ENCODE results near the gene CH25H.

The CH25H gene

GRCh38 chr10:89241026-89241425, 33.9 kb upstream of the CH25H start:
- no peak for DNase-seq (ENCODE audit: low read depth)
- no peak for TF ChIP-seq CTCF (IDR thresholded peaks at IDR 0.05; ENCODE audit: control insufficient read depth, insufficient read depth, low read depth, low read length, missing control alignments)
- H3K4me3 ChIP-seq (ENCODE audit: control insufficient read depth, low read depth, low read length) = no peak overlapping the region

- no peak for TF ChIP-seq CTCF (IDR thresholded peaks at IDR 0.05; ENCODE audit: control insufficient read depth, insufficient read depth, low read depth, low read length, missing control alignments)
- H3K4me3 ChIP-seq (ENCODE audit: control insufficient read depth, low read depth, low read length) = no peak overlapping the region
- no peak for DNase-seq (ENCODE audit: low read depth)
Measured at GRCh38 chr10:89240519-89240918, 33.4 kb upstream of the CH25H start.

GRCh38 chr10:89238956-89239644, 32.0 kb upstream of the CH25H start:
- TF ChIP-seq CTCF (IDR thresholded peaks at IDR 0.05; ENCODE audit: control insufficient read depth, insufficient read depth, low read depth, low read length, missing control alignments) = no peak
- no peak for DNase-seq (ENCODE audit: low read depth)
- H3K4me3 ChIP-seq (ENCODE audit: control insufficient read depth, low read depth, low read length) = no peak overlapping the region

- H3K4me3 ChIP-seq (ENCODE audit: control insufficient read depth, low read depth, low read length) = no peak overlapping the region
- TF ChIP-seq CTCF (IDR thresholded peaks at IDR 0.05; ENCODE audit: control insufficient read depth, insufficient read depth, low read depth, low read length, missing control alignments) = no peak
- DNase-seq (ENCODE audit: low read depth) = no peak
Measured at GRCh38 chr10:89237849-89238248, 30.7 kb upstream of the CH25H start.

- TF ChIP-seq CTCF (IDR thresholded peaks at IDR 0.05; ENCODE audit: control insufficient read depth, insufficient read depth, low read depth, low read length, missing control alignments) = no peak
- H3K4me3 ChIP-seq (ENCODE audit: control insufficient read depth, low read depth, low read length) = no peak overlapping the region
Measured at GRCh38 chr10:89236226-89236797, 29.2 kb upstream of the CH25H start.

GRCh38 chr10:89235073-89235798, 28.1 kb upstream of the CH25H start:
- TF ChIP-seq CTCF (IDR thresholded peaks at IDR 0.05; ENCODE audit: control insufficient read depth, insufficient read depth, low read depth, low read length, missing control alignments) = no peak
- peak; percentile 52 for DNase-seq (ENCODE audit: low read depth)
- no peak overlapping the region for H3K4me3 ChIP-seq (ENCODE audit: control insufficient read depth, low read depth, low read length)

More at GRCh38 chr10:89236226-89236797, 29.2 kb upstream of the CH25H start:
- peak; percentile 97 for DNase-seq (ENCODE audit: low read depth)

Measured in AG09309 (cell line).